CMK (cell line): ENCODE data around the gene RIOX2.
"Not testable (repeated sequence)": the region's sequence is repeated elsewhere in the genome, so short reads cannot be mapped to it uniquely, and the experiment has no call there.

Source experiments
- DNase-seq: peaks from one replicate; pipeline ENCODE4 v3.0.0-alpha.2; 2010; ENCODE audit warnings: low read depth

The RIOX2 gene

GRCh38 chr3:97911459-97911858, 60.8 kb downstream of the RIOX2 start:
- peak; percentile 30 for DNase-seq

DNA sequence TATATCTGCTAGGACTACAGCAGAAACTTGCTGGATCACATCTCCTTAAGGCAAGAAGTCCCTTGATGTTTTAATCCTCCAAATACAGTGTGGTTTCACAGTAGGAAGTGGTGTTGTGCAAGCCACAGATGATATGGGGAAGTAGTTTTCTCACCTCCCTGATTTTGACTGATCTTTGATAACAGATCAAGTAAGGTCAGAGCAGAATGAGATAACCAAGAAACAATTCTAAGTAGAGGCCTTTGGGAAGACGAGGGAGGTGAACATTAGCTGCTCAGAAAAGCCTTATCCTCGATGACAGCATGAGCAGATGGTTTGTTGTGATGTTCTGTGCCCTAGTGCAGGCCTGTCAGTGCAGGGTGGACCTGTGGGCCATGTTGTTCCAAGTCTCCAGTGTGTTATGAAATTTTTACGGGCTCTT, 61.3 kb downstream of the RIOX2 start:
- DNase-seq: peak; percentile 80

DNA sequence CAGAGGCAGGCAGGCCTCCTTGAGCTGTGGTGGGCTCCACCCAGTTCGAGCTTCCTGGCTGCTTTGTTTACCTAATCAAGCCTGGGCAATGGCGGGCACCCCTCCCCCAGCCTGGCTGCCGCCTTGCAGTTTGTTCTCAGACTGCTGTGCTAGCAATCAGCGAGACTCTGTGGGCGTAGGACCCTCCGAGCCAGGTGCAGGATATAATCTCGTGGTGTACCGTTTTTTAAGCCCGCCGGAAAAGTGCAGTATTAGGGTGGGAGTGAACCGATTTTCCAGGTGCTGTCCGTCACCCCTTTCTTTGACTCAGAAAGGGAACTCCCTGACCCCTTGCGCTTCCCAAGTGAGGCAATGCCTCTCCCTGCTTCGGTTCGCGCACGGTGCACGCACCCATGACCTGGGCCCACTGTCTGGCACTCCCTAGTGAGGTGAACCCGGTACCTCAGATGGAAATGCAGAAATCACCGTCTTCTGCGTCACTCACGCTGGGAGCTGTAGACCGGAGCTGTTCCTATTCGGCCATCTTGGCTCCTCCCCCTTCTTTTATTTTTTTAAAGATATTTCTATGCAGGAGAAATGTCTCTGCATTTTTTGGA, 61.9 kb downstream of the RIOX2 start:
- not testable (repeated sequence) for DNase-seq

DNA sequence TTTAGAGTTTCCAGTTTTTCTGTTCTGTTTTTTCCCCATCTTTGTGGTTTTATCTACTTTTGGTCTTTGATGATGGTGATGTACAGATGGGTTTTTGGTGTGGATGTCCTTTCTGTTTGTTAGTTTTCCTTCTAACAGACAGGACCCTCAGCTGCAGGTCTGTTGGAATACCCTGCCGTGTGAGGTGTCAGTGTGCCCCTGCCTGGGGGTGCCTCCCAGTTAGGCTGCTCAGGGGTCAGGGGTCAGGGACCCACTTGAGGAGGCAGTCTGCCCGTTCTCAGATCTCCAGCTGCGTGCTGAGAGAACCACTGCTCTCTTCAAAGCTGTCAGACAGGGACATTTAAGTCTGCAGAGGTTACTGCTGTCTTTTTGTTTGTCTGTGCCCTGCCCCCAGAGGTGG, 62.4 kb downstream of the RIOX2 start:
- not testable (repeated sequence) for DNase-seq

GRCh38 chr3:97901313-97902248, 70.7 kb downstream of the RIOX2 start:
- no peak for DNase-seq

DNA sequence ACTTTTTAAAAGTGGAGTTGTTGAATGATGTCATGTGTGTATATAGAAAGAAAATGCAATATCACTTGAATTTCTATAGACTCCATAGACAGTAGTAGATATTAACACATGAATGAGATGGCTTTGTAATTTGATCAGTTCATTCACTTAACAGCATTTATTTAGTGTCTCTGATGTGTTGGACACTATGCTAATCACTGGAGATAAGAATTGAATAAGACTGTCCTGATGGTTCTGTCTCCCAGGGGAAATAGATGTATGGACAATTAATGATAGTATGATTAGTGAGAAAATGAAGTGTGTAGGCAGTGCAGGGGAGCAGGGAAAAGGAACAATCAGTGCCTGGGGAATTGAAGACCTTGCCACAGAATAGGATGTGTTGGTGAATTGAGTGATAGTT, 72.9 kb downstream of the RIOX2 start:
- no peak for DNase-seq

DNA sequence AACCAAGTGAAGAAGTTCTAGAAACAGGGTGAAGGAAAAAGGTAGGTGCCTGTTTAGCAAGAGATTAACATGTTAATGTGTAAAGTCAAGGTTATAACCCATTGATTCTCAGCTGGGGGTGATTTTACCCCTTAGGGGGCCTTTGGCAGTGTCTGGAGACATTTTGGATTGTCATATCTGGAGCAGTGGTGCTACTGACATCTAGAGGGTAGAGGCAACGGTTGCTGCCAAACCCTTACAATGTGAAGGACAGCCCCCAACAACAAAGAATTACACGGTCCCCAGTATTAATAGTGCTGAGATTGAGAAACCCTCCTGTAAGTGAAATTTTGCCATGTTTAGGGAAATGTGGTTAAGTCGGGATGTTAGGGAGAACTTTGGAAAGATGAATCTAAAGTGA, 75.7 kb downstream of the RIOX2 start:
- no peak for DNase-seq

DNA sequence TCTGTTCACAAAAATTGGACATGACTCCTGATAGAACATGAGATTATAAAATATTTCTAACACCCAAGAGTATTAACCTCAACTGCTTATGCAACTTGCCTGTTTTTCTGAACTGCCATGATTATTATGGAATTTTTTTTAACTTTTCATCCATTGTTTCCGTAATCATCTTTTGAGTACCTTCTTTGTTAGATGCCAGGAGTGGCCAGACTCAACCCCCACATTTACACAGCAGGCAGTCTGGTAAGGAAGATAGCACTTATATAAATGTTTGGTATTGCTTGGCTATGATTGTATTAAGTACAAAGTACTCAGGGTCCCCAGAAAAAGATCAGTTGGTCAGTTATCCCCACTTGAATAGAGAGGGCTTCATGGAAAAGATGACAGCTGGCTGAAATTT, 76.1 kb downstream of the RIOX2 start:
- no peak for DNase-seq

- no peak for DNase-seq
Measured at GRCh38 chr3:97895216-97895615, 77.0 kb downstream of the RIOX2 start.

GRCh38 chr3:97892852-97893251, 79.4 kb downstream of the RIOX2 start:
- no peak for DNase-seq
